ENCODE measurements around the gene HAT1.
"Not testable (repeated sequence)": the region's sequence is repeated elsewhere in the genome, so short reads cannot be mapped to it uniquely, and the experiment has no call there.

HAT1 gene

GRCh38 chr2:171972329-171972982 lies 50.2 kb downstream of the HAT1 start:
- DNase-seq (ENCODE audit: low spot score), result no peak

- DNase-seq (ENCODE audit: low spot score), result no peak
Observed at GRCh38 chr2:171979103-171979502, 56.8 kb downstream of the HAT1 start.

- DNase-seq (ENCODE audit: low spot score), result not testable (repeated sequence)
Observed at GRCh38 chr2:171983924-171984323, 61.7 kb downstream of the HAT1 start.

- DNase-seq (ENCODE audit: low spot score), result no peak
Observed at GRCh38 chr2:171985076-171985475, 62.8 kb downstream of the HAT1 start.

GRCh38 chr2:171986778-171987177 lies 64.5 kb downstream of the HAT1 start:
- no peak for DNase-seq (ENCODE audit: low spot score)

- DNase-seq (ENCODE audit: low spot score), result no peak
Observed at GRCh38 chr2:171991027-171991426, 68.8 kb downstream of the HAT1 start.

- no peak for DNase-seq (ENCODE audit: low spot score)
Observed at GRCh38 chr2:171995586-171995985, 73.3 kb downstream of the HAT1 start.

- no peak for DNase-seq (ENCODE audit: low spot score)
Observed at GRCh38 chr2:171996021-171996420, 73.8 kb downstream of the HAT1 start.

- not testable (repeated sequence) for DNase-seq (ENCODE audit: low spot score)
Observed at GRCh38 chr2:171997031-171997430, 74.8 kb downstream of the HAT1 start.

GRCh38 chr2:171999161-171999560 lies 76.9 kb downstream of the HAT1 start:
- no peak for DNase-seq (ENCODE audit: low spot score)

GRCh38 chr2:171999604-172000469 lies 77.6 kb downstream of the HAT1 start, which contains the start of gene METAP1D:
METAP1D (plus strand) TSS chr2:171999953; CDS start chr2:171999970, 17 bp downstream.
- DNase-seq (ENCODE audit: low spot score), result peak; percentile 86

GRCh38 chr2:172000696-172001361 lies 78.6 kb downstream of the HAT1 start:
- no peak for DNase-seq (ENCODE audit: low spot score)

GRCh38 chr2:172007372-172007771 lies 85.1 kb downstream of the HAT1 start:
- DNase-seq (ENCODE audit: low spot score), result no peak

GRCh38 chr2:172009823-172010222 lies 87.6 kb downstream of the HAT1 start:
- no peak for DNase-seq (ENCODE audit: low spot score)

GRCh38 chr2:172011812-172012575 lies 89.7 kb downstream of the HAT1 start:
- no peak for DNase-seq (ENCODE audit: low spot score)

GRCh38 chr2:172012677-172013391 lies 90.6 kb downstream of the HAT1 start:
- no peak for DNase-seq (ENCODE audit: low spot score)

- no peak for DNase-seq (ENCODE audit: low spot score)
Observed at GRCh38 chr2:172013396-172013795, 91.1 kb downstream of the HAT1 start.

- no peak for DNase-seq (ENCODE audit: low spot score)
Observed at GRCh38 chr2:172021074-172021931, 99.0 kb downstream of the HAT1 start.

GRCh38 chr2:172021955-172022354 lies 99.7 kb downstream of the HAT1 start:
- DNase-seq (ENCODE audit: low spot score), result no peak

GRCh38 chr2:172031536-172031935 lies 109.3 kb downstream of the HAT1 start:
- DNase-seq (ENCODE audit: low spot score), result no peak

Data from hematopoietic multipotent progenitor cell treated with erythropoietin and hydrocortisone succinate and interleukin-3 and kit ligand, for 17 days (in vitro differentiated cells).